ENCODE measurements around the gene CD248. TPM values are rescaled to one million over a fixed set of nuclear protein-coding genes. Genes with fewer than 3 reads are reported as not detected.
"Not testable (repeated sequence)": the region's sequence is repeated elsewhere in the genome, so short reads cannot be mapped to it uniquely, and the experiment has no call there.

CD248 gene
- total RNA-seq, 1 donor: 85.1 TPM

DNA sequence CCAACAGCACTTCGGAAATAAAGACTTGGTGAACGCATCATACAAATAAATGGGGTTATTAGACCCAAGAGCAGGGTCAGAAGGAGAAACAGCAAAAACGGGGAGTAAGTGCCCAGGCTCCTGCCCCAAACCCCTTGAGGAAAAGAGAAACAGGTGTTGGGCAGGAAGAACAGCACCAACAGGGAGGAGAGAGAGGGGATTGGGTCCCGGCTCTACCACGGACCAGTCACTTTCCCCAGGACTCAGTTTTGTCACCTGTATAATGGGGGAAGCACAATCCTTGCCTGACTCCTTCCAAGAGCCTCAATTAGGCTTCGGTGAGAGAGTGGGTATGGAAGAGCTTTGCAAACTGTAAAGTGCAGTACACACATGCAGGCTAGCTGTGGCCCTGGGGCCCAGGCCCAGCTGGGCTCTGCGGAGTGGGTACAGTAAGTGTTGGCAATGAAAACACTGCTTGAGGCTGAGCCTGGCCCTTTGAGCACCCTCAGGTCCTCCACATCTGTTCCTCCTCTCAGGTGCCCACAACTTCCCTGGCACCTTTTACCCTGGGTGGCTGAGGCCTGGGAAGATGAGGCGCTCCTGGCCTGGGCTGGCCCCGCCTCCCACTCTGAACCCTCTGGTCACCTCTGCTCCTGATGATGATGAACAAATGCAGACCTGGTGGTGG is 45.8 kb upstream of the CD248 start:
- DNase-seq (ENCODE audit: low read depth): no peak
- no peak overlapping the region for H3K4me3 ChIP-seq (ENCODE audit: low read depth, low read length)
- TF ChIP-seq, protein P1, sequence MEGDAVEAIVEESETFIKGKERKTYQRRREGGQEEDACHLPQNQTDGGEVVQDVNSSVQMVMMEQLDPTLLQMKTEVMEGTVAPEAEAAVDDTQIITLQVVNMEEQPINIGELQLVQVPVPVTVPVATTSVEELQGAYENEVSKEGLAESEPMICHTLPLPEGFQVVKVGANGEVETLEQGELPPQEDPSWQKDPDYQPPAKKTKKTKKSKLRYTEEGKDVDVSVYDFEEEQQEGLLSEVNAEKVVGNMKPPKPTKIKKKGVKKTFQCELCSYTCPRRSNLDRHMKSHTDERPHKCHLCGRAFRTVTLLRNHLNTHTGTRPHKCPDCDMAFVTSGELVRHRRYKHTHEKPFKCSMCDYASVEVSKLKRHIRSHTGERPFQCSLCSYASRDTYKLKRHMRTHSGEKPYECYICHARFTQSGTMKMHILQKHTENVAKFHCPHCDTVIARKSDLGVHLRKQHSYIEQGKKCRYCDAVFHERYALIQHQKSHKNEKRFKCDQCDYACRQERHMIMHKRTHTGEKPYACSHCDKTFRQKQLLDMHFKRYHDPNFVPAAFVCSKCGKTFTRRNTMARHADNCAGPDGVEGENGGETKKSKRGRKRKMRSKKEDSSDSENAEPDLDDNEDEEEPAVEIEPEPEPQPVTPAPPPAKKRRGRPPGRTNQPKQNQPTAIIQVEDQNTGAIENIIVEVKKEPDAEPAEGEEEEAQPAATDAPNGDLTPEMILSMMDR (IDR thresholded peaks at IDR 0.05; ENCODE audit: insufficient read depth, low read depth, low read length): no peak

DNA sequence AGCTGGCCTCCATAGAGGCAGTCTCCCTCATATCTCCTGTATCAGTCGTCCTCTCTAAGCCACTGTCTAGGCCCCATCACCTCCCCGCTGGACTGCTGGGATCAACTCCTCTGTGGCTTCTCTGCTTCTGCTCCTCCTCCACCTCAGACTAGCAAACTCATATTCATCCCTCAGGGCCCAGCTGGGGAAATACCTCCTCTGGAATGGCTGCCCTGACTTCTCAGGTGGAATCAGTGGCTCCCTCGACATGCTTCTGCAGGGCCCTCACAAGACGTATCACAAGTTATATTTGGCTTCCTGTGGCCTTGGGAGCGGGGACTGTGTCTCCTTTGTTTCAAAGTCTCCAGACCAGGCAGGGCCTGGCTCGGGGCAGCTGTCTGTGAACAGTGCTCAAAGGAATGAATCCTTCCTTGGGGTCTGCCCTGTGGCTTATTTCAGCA is 44.7 kb upstream of the CD248 start:
- no peak overlapping the region for H3K4me3 ChIP-seq (ENCODE audit: low read depth, low read length)
- TF ChIP-seq, protein P1 (IDR thresholded peaks at IDR 0.05; ENCODE audit: insufficient read depth, low read depth, low read length): no peak
- no peak for DNase-seq (ENCODE audit: low read depth)

DNA sequence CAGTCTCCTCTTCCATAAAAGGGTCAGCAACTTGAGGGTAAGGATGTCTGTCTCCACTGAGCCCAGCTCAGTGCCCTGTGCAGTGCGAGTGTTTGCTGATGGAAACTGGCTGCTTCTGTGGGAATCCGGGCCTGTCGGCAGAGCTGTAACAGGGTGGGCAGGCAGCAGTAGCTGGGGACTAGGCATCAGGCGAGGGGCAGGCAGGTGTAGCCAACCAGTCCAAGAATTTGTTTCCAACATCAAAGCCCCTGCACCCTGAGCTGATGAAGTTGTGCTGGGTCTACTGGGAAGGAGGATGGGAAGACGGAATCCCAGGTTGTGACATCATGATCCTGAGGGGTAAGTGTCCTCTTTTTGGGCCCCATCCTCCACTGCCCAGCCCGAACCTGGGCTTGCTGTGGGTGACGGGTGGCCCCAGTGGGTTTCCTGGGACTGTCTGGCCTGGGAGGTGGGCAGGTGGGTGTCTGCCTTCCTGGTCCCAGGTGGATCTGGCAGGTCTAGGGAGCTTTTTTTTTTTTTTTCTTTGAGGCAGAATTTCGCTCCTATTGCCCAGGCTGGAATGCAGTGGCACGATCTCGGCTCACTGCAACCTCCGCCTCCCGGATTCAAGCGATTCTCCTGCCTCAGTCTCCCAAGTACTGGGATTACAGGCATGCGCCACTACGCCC is 43.7 kb upstream of the CD248 start:
- no peak for DNase-seq (ENCODE audit: low read depth)
- TF ChIP-seq, protein P1 (IDR thresholded peaks at IDR 0.05; ENCODE audit: insufficient read depth, low read depth, low read length): no peak
- H3K4me3 ChIP-seq (ENCODE audit: low read depth, low read length): no peak overlapping the region

DNA sequence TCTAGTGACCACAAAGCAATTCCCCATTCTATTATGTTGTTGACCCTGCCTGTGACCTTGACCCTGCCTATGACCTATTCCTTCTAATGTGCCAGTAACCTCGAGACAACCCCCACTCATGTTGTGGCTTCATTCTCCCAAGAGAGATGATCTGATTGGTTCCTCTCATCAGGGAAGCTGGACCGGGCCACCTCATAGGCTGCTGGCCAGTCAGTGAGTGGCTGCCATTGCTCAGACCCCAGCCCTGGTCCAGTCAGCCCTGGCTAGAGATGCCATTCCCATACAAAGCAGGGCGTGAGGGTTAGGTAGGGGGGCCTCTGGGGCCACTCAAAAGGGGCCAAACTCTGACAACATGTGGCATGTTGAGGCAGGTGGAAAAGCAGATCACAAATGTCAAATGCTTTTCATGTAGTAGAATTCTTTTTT is 42.8 kb upstream of the CD248 start:
- no peak overlapping the region for H3K4me3 ChIP-seq (ENCODE audit: low read depth, low read length)
- TF ChIP-seq, protein P1 (IDR thresholded peaks at IDR 0.05; ENCODE audit: insufficient read depth, low read depth, low read length): no peak
- no peak for DNase-seq (ENCODE audit: low read depth)

GRCh38 chr11:66350560-66351235 is 33.9 kb upstream of the CD248 start:
- not testable (repeated sequence) for DNase-seq (ENCODE audit: low read depth); H3K4me3 ChIP-seq (ENCODE audit: low read depth, low read length)

DNA sequence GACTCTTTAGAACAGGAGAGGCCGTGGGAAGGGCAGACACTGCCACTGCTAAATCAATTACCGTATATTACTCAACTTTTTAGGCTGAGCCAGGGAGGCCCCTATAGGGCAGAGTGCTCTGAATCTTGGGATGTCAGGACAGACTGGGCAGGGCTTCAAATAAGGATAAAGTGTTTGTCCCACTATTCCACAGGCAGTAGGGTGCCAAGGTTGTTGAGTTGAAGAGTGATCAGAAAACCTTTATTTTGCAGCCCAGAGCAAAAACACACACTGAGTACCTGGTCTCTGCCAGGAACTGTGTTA is 32.2 kb upstream of the CD248 start:
- DNase-seq (ENCODE audit: low read depth): no peak
- TF ChIP-seq, protein P1 (IDR thresholded peaks at IDR 0.05; ENCODE audit: insufficient read depth, low read depth, low read length): no peak
- no peak overlapping the region for H3K4me3 ChIP-seq (ENCODE audit: low read depth, low read length)

Measured in fibroblast of villous mesenchyme (primary cell).